GM19452 (cell line): ENCODE results near the gene ZNRF1.
"Not testable (repeated sequence)": the region's sequence is repeated elsewhere in the genome, so short reads cannot be mapped to it uniquely, and the experiment has no call there.

Experiments used
- ATAC-seq: cut with Tn5 transposase; IDR thresholded peaks from one replicate; pipeline ENCODE4 v1.9.1; 2021; ENCODE audit not compliant: unreplicated experiment

The ZNRF1 gene

DNA sequence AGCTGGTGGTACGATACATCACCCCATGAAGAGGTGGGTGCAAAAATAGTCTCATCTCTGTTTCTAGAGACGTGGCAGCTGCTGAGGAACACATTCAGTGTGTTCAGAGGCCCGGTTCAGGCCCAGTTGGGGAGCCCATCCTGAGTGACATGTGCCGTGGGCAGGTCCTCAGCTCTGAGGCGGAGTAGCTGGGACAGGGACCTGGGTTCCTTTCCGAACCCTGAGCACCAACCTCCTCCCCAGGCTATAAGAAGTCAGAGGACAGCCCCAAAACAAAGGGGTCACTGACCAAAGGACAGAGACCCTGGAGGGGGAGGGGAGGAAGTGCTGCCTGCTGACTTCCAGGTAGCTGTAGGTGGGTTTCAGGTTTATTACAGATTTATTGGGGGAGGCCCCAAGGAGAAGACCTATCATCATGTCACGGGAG, 112.7 kb downstream of the ZNRF1 start:
- ATAC-seq = no peak

DNA sequence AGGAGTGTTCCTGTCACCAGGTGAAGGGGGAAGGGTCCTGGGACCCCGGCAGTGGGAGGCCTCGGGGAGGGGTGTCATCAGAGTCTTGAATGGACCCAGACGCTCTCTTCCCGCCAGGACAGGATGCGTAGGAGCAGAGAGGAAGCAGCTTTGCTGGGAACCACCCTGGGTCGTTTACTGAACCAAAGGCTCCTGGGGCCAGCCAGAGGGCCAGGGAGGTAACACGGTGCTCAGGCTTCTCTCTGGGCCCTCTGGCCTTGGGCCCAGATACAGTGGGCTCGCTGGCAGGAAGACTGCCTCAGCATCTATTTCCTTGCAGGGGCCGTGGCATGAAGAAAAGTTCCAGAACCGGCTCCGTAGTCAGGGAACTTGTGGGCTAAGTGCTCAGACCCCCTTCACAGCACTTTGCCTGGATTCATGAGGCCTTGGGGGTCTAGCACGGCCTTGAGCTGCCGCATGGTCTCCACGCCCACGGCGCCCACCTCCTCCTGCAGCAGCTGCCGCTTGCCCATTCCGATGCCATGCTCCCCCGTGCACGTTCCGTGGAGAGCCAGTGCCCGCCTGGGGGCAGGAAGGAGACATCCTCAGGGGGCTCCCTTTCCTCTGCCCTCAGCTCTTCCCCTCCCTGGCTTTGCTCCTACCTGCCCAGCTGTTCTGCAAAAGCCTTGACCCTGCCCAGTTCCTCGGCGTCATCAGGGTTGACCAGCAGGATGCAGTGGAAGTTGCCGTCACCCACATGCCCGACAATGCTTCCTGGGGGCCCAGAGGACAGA, 113.3 kb downstream of the ZNRF1 start:
- ATAC-seq = no peak

DNA sequence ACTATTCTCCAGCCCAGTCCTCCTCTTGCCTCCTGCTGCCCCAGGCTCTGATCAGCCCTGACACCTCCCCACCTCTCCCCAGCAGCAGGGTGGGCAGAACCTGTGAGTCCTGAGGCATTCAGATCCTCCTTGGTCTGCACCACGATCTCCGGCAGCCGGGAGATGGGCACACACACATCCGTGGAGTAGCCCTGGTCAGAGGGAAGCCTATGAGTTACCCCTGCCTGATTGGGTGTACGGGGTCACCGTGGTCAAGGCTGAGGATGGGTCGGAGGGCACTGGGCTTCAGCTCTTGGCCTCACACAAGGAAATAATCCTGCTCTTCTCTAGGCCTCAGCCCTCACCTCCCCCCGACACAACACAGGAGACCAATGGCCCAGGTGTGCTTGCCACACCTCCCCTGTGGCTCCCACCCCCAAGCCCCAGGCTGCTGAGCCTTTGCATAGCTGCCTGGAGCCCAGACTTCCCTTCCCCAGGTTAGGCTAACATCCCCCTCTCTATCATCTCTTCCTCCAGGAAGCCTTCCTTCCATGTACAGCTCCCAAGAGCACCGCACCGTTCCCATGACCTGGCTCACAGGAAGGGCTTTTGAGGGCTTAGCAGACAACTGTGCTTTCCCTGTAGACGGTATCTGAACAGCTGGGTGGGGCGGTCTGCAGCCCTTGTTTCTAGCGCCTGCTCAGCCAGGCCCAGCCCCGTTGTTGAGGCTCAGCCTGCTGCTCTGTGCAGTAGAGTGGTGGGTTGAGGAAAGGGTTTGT, 114.1 kb downstream of the ZNRF1 start:
- no peak for ATAC-seq

DNA sequence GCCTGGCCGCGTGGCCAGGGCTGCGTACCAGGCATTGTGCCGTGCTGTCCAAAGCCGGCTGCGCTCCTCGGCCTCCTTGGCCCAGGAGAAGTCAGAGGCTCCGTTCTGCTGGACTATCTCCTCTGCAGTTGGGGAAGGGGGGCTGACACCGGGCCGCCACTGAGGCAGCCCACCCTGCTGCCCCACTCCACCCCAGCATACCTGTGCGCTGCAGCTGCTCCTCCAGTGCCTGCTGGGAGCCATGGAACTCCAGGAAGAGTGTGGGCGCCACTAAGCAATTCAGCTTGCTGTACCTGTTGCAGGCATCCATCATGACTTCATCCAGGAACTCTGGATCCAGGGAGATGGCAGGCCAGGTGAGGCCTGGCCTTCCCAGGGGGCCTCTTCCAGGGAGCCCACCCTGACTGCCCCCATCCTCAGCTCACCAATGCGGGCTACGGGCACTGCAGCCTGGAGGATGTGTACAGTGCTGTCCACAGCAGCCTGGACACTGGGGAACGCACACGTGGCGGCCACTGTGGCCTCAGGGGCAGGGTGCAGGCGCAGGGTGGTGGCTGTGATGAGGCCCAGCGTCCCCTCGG, 114.8 kb downstream of the ZNRF1 start:
- ATAC-seq = no peak

DNA sequence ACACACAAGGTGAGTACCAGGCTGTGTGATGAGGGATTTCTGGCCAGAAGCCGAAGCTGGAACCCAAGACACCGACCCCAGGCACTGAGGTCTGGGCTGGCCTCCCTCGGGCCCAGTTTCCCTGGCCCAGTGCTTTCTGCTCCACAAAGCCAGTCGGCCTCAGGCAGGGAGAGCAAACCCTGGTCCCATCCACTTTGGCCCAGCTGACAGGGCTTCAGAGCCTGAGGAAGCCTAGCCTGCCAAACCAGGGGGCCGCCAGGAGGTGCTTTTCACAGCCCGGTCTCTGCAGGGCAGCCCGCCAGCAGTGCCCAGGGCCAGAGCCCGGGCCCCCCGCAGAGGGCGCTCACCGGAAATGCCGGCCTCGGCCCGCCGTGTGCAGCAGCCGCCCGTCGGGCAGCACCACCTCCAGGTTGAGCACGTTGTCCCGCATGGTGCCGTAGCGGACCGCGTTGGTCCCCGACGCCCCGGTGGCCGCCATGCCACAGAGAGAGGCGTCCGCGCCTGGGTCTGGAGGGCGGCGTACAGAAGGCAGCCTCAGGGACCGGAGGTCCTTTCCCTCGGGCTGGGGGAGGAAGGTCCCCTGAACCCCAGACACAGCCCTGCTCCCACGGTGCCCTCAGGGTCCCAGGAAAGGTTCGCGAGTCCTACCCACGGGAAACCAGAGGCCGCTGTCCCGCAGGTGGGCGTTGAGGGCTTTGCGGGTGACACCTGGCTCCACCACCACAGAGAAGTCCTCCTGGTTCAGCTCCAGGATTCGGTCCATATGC, 115.5 kb downstream of the ZNRF1 start:
- no peak for ATAC-seq

DNA sequence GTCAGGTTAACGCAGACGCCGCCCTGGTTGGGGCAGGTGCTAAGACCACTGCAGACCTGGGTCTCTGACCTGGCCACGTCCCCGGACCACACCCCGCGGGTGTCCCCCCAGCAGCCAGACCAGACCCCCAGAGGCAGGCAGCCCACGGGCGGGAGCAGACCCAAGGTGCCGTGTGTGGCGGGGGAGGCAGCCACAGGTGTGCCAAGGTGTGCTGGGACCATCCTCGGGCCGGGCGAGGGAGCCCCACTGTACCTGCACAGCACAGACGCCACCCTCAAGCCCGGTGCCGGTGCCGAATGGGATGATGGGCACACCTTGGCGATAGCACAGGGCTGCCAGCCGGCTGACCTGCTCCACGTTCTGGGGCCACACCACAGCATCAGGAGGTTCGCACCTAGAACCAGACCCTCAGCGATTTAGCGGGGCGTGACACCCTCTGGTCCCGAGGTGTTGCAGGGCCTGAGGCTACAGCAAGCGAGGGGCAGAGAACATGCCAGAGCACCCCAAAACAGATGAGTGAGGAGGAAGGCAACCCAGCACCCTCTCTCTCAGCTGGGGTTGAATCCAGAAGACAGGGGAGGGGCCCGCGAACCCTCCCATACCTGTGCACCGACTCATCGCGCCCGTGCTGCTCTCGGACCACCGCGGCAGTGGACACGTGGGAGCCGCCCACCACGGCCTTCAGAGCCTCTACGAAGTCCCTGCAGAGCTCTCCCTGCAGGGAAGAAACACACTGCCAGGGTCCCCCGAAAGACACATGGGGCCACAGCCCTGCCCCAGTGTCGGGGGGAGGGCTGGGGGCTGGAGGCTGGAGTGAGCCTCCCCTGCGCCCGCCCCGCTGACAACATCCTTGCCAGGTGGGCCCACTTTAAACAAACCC, 116.4 kb downstream of the ZNRF1 start:
- ATAC-seq = no peak

DNA sequence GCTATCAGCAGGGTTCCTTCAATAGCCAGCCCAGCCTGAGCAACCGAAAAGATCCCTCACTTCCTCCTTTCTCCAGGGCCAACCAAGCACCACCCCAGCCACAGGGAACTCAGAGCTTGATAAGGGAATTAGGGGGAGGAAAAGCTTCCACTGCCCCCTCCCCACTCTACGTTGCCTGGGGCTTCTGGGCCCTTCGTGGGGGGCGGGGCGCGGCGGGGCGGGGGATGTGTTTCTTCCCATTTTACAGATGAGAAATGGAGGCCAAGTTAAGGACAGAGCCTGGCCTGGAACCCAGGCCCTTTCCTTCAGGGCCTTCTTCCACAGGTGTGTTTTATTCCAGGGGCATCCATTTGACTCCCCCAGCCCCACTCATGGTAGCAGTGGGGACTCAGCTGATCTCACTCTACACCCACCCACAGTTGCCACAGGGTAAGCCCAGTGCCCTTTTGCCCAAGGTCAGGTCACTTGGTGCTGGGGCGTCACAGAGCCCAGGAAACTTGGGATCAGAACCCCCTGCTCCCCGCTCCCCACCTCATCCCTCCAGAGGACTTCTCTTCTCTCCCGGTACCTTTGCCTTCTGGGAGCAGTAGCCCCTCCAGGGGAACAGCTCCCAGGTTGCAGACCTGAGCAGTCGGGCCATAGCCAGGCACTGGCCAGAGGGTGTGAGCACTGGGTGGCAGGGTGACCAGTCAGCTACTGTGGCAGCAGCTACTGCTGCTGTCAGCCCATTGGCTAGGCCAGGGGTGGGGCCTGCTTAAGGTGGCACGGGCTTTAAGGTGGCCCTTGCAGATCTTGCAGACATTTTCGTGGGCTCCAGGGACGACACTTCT, 117.5 kb downstream of the ZNRF1 start, which contains the start of gene LDHD:
LDHD (minus strand) TSS at position 700 of the 830 bp plus-strand sequence; CDS start at position 640, 60 bp downstream.
- no peak for ATAC-seq

DNA sequence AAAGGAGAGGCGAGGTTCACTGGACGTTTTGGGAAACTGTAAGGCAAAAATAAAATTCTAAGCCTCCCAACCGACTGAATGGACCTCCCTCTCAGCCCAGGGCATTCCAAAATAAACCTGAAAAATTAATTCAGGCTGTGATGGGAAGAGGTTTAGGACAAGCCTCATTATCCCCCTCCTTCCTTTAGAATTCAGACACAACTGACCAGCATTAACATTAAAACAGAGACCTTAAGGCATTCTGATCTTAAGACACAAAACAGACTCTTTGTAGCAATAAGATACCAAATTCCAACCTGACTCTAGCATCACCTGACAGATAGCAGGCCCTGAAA, 118.1 kb downstream of the ZNRF1 start:
- ATAC-seq = no peak

DNA sequence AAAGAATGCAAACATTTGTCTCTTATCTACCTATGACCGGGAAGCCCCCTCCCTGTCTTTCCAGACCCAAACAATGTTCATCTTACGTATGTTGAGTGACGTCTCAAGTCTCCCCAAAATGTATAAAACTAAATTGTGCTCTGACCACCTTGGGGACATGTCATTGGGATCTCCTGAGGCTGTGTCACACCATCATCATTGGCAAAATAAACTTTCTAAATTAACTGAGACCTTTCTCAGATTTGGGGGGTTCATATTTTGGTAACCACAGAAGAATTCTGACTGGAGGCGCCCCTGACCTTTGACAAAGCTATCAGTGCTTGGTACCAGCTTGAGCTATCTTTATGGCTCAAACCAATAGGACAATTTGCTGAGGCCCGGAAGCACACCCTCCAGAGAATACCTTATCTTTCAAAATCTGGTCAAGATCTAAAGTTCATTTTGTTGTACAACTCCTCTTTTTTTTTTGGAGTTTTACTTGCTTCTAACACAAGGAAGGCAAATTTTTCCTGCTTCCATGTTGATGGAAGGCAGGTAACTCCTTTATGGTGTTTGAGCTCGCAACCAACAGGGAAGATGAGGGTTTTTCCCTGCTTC, 120.2 kb downstream of the ZNRF1 start:
- no peak for ATAC-seq

DNA sequence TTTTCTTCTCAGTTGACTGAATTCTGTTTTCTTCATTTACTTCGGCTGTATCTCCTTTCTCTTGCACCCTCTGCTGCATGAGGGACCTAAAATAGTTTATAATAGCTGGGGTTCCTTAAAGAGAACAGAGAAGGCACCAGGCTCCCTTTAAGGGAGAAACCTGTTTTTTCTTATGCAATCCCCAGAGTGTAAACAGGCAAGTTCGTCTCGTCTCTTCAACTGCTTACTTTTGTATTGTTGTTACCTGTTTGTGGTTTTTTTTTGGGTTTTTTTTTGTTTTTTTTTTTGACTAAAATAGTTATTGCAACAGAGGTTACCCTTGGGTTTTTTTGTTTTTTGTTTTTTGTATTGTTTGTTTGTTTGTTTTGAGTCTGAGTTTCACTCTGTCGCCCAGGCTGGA, 121.4 kb downstream of the ZNRF1 start:
- no peak for ATAC-seq

DNA sequence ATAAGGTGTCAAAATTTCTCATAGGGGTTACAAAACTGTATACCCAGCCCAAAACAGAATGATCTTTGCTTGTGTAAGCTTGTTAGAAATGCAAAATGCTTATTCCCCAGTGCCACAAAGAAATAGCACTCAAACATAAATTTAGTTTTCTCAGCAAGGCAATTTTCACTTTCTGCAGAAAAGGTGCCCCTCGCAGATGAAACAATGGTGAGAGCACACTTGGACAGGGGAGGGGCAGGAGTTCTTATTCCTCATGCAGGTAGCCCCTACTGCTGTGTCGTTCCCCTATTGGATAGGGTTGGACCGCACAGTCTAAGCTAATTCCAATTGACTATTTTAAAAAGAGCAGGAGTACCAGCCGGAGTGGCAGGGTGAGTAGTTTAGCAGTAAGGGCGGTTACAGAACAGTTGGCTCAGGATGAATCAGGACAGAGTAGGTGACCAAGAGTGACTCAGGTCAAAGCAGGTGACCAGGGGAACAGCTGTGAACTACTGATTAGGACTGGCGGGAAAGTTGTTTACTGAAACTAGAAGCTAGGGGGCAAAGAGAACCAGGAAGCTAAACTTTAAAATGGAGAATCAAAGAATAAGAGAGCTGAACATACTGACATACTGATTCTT, 123.2 kb downstream of the ZNRF1 start:
- no peak for ATAC-seq

DNA sequence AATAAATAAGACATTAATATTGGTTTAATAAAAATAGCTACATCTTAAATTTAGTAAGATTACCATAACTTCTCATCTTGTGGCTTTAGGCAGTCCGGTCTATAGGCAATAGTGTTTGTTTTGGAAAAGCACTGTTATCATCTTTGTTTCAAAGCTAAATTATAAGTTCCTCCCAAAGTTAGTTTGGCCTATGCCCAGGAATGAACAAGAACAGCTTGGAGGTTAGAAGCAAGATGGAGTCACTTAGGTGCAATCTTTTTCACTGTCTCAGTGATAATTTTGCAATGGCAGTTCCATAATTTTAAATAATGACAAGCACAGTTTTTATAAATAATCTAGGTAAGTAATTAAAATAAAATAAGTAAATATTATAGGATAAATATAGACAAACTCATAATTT, 123.8 kb downstream of the ZNRF1 start:
- ATAC-seq = no peak

DNA sequence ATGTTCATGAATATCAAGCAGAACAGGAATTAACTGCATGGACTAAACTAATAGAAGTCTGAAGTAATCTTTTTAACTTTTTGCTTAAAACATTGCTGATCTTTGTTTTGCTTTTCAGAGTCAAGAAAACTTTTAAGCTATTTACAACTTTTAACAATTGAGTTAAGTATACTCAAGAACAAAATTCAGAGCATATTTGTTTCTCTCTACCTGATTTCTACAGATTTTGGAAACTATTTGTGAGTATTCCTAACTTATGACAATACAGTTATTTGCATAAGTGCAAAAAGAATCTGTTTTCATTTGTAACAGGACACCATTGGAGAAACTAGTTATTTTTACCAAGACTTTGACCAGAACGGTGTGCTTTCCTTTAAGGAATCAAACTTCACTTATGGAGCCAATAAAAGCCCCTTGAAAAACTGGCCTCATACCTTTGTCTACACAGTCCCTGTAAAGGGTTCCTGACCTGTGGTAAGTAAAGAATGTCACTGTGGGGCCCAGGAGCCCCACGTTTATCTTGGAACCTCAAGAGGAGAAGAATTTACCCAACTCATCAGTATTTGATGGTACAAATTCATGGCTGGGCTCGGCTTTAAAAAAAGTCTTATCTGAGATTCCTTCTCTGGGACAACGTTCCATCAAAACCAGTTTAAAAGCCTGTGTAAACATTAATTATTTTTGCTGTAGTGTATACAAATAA, 129.0 kb downstream of the ZNRF1 start:
- no peak for ATAC-seq

DNA sequence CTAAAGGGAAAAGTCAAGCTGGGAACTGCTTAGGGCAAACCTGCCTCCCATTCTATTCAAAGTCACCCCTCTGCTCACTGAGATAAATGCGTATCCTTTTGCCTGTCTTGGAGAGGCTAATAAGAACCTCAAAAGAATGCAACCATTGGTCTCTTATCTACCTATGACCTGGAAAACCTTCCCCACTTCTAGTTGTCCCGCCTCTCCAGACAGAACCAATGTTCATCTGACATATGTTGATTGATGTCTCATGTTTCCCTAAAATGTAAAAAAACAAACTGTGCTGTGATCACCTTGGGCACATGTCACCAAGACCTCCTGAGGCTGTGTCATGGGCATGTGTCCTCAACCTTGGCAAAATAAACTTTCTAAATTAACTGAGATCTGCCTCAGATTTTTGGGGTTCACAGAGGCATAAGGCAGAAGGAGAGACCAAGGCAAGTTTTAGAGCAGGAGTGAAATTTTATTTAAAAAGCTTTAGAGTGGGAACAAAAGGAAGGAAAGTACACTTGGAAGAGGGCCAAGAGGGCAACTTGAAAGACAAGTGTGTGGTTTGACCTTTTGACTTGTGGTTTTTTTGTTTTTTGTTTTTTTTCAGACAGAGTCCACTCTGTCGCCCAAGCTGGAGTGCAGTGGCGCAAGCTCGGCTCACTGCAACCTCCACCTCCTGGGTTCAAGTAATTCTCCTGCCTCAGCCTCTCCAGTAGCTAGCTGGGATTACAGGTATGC, 130.8 kb downstream of the ZNRF1 start:
- ATAC-seq = not testable (repeated sequence)

DNA sequence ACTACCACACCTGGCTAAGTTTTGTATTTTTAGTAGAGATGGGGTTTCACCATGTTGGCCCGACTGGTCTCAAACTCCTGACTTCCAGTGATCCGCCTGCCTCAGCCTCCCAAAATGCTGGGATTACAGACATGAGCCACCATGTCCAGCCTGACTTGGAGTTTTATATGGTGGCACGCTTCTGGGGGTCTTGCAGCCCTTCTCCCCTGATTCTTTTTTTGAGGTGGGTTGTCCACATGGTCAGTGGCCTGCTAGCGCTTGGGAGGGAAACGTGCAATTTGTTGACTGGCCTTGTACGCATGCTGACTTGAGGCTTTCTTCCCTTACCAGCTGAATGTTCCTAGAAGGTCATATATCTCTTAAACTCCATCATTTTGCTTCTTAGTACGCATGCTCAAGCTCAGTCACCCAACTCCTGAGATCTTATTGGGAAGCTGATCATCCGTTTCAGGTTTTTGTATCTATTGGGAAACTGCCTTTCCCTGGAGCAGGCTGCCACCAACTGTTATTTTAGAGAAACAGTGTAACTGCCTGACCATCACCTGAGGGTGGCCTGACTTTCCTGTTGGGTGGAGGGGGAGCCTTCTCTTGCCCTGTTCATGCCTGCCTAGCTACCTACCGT, 131.4 kb downstream of the ZNRF1 start:
- no peak for ATAC-seq

DNA sequence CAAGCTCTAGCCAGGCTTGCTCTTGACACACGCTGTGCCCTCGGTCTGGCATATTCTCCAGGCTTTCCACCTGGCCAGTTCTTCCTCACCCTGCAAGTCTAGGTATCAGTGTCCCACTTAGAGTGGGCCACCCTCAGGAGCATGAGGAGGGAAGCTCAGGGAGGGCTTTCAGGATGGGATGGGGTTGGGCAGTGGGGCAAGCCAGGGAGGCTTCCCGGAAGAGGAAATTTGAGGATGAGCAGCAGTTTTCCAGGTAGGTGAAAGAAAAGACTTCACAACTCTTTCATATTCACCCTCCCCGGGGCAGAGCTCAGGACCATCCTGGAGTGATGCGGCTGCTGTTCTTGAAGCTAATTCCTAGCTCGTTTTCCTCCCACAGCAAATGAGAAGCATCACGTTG, 132.3 kb downstream of the ZNRF1 start:
- ATAC-seq = no peak

DNA sequence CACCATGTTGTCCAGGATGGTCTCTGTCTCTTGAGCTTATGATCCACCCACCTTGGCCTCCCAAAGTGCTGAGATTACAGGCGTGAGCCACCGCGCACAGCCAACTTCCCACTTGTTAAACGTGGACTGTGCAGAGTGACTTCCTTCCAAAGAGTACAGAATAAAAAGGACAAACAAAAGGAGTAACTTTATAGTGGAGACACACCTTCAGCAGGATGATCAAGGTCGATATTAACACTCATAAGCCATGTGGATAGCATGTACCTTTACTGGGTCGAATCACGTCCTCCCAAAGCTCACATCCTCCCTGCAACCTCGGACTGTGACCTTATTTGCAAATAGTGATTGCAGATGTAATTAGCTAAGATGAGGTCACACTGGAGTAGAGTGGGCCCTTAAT, 139.4 kb downstream of the ZNRF1 start:
- no peak for ATAC-seq
